Amniotic stem cell (primary cell): Measurements from ENCODE around the gene PJVK.

Experiments used
- DNase-seq: peaks from one replicate; lab custom pipeline; 2025; lab: John Stamatoyannopoulos, UW

PJVK gene

DNA sequence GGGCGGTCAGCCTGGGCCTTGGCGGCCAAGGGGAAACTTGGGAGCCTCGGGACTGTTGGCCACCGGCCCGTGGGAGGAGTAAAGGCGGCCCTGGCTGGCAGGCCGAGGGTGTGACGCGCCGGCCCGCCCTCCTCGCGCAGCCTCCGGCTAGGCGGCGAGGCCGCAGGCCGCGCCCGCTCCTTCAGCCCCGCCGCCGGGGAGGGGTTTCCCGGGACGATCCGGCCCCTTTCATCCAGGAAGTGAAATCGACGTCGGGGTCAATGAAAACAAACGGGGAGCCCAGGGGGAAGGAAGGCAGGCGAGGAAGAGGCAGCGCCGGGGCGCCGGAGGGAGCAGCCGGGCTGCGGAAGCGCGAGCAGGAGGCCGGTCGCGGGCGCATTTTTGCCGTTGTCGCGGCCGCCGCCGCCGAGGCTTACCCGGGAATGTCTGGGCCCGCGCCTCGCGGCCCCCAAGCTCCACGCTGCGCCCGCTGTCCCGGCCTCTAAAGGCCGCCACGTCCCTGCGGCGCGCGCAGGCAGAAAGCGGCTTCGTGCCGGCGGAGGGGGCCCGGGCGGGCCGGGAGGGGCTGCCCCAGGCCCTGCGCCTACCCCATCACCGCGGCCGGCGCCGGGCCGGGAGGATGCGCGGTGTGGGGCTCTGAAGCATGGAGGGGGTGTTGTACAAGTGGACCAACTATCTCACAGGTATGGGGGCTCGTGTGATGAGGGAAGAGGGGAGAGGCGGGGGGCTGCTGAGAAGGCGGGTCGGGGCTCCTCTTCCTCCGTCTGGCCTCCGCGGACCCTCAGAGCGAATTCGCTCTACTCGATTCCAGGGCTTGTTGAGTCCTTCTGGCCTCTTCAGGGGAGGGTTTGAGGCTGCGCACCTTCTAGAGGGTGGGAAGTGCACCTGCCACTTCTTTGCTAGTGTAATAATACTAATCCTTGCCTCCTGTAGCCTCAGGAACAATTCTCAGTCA is 29.3 kb downstream of the PJVK start, which contains the start of gene PLEKHA3:
TSS of gene PLEKHA3 (plus strand) at position 231 of the 955 bp plus-strand sequence. CDS start at position 644, 413 bp downstream.
- peak; percentile 86 for DNase-seq

DNA sequence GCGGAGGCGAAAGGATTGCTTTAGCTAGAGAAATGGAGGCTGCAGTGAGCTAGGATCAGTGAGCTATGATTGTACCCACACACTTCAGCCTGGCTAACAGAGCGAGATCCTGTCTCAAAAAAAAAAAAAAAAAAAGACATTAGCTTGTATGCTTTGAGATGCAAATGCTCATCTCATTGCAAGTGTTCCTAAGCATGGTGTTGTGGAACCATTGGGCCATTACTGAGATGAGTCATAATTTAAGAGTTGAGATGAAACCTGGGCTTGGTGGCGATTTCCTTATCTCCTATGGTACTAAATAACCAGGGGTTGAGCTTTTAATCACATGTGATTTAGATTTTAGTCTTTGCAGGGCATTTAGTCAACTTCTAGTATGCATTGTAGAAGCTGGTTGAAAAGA is 31.3 kb downstream of the PJVK start:
- DNase-seq: no peak

DNA sequence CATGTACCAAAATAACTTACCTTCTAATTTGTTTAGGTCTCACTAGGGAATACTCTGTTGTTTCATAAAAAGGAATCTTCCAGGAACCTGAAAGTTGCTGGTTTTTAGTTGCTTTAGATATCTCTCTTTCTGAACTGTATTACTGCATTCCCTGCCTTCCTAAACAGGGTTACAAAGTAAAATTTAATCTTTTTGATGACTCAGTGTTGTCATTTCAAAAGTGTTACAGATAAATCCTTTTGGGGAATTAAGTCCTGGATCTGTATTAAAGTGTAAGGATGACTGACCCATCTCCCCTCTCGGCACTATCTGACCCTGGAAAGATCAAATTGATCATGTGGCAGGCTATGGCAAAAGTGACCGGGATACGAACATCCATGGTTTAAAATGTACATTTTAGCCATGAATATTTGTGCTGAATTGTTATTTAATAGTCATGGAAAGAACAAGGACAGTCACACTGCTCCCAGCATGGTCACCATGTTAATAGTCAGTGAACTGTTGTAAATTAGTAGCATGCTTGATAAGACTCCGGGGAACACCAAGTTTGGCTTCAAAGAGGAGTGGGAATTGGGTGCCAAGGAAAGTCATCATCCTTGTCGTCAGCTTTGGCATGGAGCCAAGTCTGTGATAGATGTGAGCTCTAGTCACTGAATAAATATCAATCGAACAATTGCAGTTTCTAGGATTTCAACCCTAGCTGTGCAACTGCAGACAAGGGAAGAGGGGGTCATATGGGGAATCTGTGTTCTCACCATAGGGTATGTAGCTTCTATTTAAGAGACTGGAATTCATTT is 33.3 kb downstream of the PJVK start:
- no peak for DNase-seq

DNA sequence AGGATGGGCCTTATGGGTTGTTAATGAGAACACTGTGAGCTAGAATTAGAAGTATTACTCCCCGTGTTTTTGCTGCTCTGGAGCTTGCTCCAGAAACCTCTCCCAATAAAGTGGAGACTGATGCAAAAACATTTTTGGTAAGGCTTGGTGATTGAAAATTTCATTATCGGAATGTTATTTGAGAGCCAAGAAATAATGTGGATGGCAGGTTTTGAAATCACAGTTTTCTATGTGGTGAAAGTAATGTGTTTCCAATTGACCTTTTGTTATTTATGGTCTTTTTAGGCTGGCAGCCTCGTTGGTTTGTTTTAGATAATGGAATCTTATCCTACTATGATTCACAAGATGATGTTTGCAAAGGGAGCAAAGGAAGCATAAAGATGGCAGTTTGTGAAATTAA is 34.2 kb downstream of the PJVK start:
- no peak for DNase-seq

DNA sequence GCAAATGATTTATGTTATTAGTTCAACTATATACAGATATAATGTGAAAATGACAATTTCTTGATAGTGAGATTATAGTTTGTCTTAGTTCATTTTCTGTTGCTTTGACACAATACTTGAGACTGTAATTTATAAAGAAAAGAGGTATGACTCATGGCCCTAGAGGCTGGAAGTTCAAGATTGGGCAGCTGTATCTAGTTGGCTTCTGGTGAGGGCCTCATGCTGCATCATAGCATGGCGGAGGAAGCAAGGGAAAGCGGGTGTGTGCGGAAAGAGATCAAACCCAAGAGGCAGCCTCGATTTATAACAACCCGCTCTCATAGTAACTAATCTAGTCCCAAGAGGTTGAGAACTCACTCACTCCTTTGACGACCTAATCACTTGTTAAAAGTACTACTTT is 40.4 kb downstream of the PJVK start:
- DNase-seq: no peak

DNA sequence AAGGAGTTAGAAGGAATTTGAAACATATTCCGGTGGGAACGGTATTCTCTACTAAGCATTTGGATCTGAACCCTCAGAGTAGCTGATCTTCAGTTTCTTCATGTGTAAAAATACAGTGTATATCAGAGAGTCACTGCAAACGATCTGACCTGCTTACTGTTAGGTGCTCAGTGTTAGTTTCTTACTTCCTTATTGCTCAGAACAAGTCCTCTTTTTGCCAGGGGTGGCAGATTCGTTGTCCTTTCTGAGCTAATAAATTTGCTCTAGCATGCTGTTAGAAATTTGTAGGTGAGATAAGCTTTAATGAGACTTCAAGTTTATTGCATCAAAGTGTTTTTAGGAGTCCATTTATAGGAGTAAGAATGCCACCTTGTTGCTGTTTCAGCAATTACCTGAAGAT is 44.9 kb downstream of the PJVK start:
- no peak for DNase-seq

DNA sequence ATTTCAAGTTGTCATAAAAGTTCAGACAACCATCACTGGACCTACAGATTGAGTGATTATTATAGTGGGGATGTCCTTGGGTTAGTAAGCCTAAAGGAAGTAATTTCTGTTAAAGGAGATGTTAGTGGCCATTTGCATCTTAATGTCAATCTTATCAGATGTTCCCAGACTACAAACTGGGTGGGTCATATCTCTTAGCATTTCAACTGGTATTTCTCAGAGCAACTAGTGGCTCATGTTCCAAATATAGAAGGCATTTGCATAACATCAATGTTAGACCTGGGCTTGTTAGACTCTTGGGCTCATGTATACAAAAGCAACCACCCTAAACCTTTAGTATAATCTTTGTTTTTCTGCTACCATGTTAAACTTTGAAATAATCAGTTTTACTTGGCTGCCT is 47.0 kb downstream of the PJVK start:
- DNase-seq: no peak

DNA sequence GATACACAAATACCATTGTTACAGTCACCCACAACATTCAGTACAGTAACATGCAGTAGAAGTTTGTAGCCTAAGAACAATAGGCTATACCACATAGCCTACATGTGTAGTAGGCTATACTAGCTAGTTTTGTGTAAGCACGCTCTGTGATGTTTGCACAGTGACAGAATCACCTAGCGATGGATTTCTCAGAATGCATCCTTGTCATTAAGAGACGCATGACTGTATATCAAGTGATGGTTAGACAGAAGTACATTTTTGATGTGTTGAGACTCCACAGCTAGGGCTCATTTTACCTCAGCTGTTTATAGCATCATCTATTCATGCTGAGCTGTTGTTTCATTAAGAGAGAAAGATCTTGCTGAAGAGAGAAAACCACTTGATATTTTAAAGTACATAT is 48.5 kb downstream of the PJVK start:
- no peak for DNase-seq

DNA sequence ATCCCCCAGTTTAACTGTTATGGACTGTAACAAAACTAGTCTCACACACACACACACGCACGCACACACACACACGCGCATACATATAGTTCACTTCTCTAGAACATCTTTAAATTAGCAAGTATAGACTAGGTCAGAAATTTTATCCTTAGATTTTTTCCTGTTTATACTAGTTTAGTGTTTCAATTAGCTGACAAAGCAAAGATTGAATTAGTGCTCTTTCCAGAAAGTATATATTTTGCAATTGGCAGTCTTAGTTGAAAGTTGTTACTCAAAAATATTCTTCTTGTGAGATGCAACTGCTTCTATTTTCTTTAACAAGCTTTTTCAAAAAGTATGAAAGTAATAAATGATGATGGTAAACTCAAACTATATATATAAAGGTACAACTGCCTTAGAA is 51.6 kb downstream of the PJVK start:
- DNase-seq: no peak

DNA sequence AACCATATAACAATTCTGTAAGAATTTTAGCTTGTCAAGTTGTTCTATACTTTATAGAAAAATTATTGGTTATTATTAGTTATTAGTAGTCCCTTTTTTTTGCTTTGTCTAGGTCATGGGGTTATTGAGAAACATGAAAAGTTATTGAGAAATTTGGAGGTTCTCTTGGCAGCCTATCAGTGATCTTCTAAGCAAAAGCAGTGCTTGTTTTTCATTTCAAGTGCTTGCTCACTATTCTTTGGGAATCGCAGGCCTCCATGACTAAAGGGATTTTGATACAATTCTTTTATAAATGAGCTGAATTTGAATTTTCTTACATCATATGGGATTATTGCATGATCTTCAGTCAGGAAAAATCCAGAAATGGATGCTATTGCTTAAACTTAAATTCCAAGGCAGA is 54.9 kb downstream of the PJVK start:
- DNase-seq: no peak

DNA sequence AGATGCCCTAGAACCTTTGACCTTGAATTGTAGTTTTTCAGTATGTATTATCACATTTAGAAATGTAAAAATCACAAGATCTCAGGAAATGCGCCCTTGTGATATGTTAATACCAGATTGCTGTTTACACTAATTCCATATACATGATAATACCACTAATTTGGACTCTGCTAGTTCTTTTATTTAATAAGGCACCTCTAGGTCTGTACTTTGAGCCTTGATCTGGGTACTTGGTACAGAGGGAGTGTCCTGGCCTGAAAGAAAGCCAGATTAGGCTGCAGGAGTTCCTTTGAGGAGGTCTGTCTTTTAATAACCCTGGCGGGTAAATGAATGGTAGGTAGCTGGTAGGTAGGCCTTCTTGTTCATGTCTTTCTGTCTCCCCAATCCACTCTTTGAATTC is 55.3 kb downstream of the PJVK start:
- DNase-seq: no peak

DNA sequence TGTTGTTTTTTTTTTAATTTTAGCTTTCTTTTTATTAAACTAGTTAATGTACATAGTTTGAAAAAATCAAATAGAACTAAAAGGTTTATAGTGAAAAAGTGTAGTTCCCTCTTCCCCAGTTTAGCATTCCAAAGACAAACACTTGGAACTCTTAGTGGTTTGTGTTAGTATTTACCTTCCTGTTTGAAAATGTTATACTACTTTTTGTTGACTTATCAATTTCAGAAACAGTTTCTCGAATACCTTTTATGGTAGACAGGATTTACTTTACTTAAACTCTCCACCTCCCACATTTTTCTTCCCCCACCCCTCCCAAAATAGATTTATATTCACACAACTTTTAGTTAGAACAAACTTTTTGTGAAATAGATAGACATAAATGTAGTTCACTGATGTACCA is 55.8 kb downstream of the PJVK start:
- no peak for DNase-seq

DNA sequence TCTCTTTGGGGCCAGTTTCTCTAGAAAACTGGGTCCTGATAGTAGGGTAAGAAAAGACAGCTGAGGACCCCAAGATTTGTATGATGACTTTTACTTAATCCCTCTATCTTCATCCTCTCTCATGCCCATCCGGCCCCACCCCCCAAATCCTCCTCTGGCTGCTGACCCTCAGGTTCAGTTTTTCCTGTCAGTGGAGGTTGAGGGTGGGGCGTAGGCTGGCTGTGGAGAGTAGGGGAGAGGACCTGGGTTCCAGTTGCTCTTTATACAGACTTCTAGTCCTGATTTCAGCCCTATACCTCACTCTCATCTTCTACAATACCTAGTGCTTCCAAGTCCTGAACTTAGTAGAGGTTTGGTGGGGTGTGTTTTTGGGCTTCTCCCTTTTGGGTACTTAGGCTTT is 57.5 kb downstream of the PJVK start:
- no peak for DNase-seq

DNA sequence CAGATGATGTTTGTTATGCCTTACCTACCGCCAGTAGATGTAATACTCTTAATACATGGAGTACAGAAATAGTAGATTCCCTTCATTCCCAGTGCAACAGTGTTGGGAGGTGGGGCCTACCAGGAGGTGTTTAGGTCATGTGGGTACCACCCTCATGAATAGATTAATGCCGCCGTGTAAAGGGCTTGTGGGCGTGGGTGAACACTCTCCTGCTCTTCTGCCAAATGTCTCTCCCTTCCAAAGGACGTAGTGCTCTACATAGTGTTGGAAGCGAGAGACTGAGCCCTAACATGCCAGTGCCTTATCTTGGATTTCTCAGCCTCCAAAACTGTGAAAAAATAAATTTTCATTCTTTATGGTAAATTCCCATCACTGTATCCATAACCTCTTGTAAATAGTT is 59.2 kb downstream of the PJVK start:
- no peak for DNase-seq
